Measurements from ENCODE around the gene EXOC3L1. TPM values are rescaled to one million over a fixed set of nuclear protein-coding genes. Genes with fewer than 3 reads are reported as not detected.
A peak's percentile ranks its signal among the peaks of the same experiment; 100 is the strongest.

Gene EXOC3L1
- total and polyA plus RNA-seq, 2 of the 13 experiments (the other 11 are each of a cell fraction or from before 2014, with no cell fraction given): 0.12 TPM; not detected in 1

- no peak for TF ChIP-seq SIX1 (CRISPR knock-in tag; IDR thresholded peaks at IDR 0.05; ENCODE audit: borderline replicate concordance)
- TF ChIP-seq POLR2AphosphoS2 (IDR thresholded peaks at IDR 0.05; ENCODE audit: low read depth, low read length): no peak
- no peak for TF ChIP-seq TOPORS (CRISPR knock-in tag; IDR thresholded peaks at IDR 0.05)
- no peak for TF ChIP-seq FOSL2 (CRISPR knock-in tag; IDR thresholded peaks at IDR 0.05)
- TF ChIP-seq TRIM24 (CRISPR knock-in tag; IDR thresholded peaks at IDR 0.05): no peak
- no peak for TF ChIP-seq ZNF75D (CRISPR knock-in tag; IDR thresholded peaks at IDR 0.05; ENCODE audit: borderline replicate concordance)
- TF ChIP-seq MBNL3 (CRISPR knock-in tag; conservative IDR thresholded peaks at IDR 0.05): no peak
- TF ChIP-seq, protein P1, sequence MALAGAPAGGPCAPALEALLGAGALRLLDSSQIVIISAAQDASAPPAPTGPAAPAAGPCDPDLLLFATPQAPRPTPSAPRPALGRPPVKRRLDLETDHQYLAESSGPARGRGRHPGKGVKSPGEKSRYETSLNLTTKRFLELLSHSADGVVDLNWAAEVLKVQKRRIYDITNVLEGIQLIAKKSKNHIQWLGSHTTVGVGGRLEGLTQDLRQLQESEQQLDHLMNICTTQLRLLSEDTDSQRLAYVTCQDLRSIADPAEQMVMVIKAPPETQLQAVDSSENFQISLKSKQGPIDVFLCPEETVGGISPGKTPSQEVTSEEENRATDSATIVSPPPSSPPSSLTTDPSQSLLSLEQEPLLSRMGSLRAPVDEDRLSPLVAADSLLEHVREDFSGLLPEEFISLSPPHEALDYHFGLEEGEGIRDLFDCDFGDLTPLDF (CRISPR knock-in tag; IDR thresholded peaks at IDR 0.05): no peak
- no peak for TF ChIP-seq ZNF143 (CRISPR knock-in tag; IDR thresholded peaks at IDR 0.05)
- TF ChIP-seq ZBTB26 (CRISPR knock-in tag; IDR thresholded peaks at IDR 0.05; ENCODE audit: borderline replicate concordance): no peak
- no peak for TF ChIP-seq ZNF431 (CRISPR knock-in tag; IDR thresholded peaks at IDR 0.05; ENCODE audit: borderline replicate concordance, low read depth)
- TF ChIP-seq ZNF329 (CRISPR knock-in tag; IDR thresholded peaks at IDR 0.05; ENCODE audit: low read depth): no peak
- no peak for TF ChIP-seq ZNF639 (CRISPR knock-in tag; conservative IDR thresholded peaks at IDR 0.05)
- no peak for TF ChIP-seq FOXO4 (CRISPR knock-in tag; conservative IDR thresholded peaks at IDR 0.05)
- no peak for TF ChIP-seq HNRNPH1 (optimal IDR thresholded peaks at IDR 0.05; ENCODE audit: low read depth, low read length)
- no peak for TF ChIP-seq ZNF572 (CRISPR knock-in tag; IDR thresholded peaks at IDR 0.05)
- no peak for TF ChIP-seq MEIS1 (CRISPR knock-in tag; IDR thresholded peaks at IDR 0.05; ENCODE audit: borderline replicate concordance)
- TF ChIP-seq EED (CRISPR knock-in tag; IDR thresholded peaks at IDR 0.05): no peak
- TF ChIP-seq GLI4 (CRISPR knock-in tag; IDR thresholded peaks at IDR 0.05; ENCODE audit: borderline replicate concordance): no peak
- no peak for TF ChIP-seq FLYWCH1 (CRISPR knock-in tag; IDR thresholded peaks at IDR 0.05)
- TF ChIP-seq ZBTB4 (CRISPR knock-in tag; IDR thresholded peaks at IDR 0.05; ENCODE audit: borderline replicate concordance): peak; percentile 61; the same call in 1 of the 2 replicates
Observed at GRCh38 chr16:67207249-67208091, 17.5 kb upstream of the EXOC3L1 start (continued).

Data from HepG2 (cell line).